Keratinocyte (primary cell): Measurements from ENCODE around the gene PPP1R12A. TPM values are rescaled to one million over a fixed set of nuclear protein-coding genes. Genes with fewer than 3 reads are reported as not detected.

Experiments
- DNase-seq: peaks from one replicate; pipeline ENCODE4 v3.0.0-alpha.2; 2011; ENCODE audit warnings: low read depth, missing footprints, low spot score
- FAIRE-seq: peaks from 2 replicates; lab custom pipeline; 2011; peaks lifted over from hg19 to GRCh38; lab: Jason Lieb, UNC
- H2AFZ ChIP-seq: 2 replicates; pipeline ENCODE4 v1.6.0; 2012; ENCODE audit warnings: low read length, control low read depth, inconsistent platforms; ENCODE audit not compliant: control insufficient read depth
- H3K27ac ChIP-seq: 2 replicates; pipeline ENCODE4 v1.5.1; 2011; ENCODE audit warnings: low read length; ENCODE audit not compliant: control insufficient read depth, insufficient read depth
- H3K27me3 ChIP-seq: 3 replicates; pipeline ENCODE4 v1.6.0; 2011; ENCODE audit warnings: low read length; ENCODE audit not compliant: control insufficient read depth, insufficient read depth; ENCODE audit errors: extremely low read depth
- H3K36me3 ChIP-seq, 2 experiments: 2 replicates in 1 of 2; 3 replicates in 1 of 2; pipeline ENCODE4 v1.5.1; 2011; ENCODE audit warnings: low read length in 2 of 2, mild to moderate bottlenecking in 1 of 2; ENCODE audit not compliant: control insufficient read depth in 2 of 2, insufficient read depth in 2 of 2; ENCODE audit errors: extremely low read depth in 1 of 2
- H3K4me1 ChIP-seq: 3 replicates; pipeline ENCODE4 v1.5.1; 2011; ENCODE audit warnings: low read length; ENCODE audit not compliant: control insufficient read depth, insufficient read depth; ENCODE audit errors: extremely low read depth
- H3K4me2 ChIP-seq: 3 replicates; pipeline ENCODE4 v1.6.0; 2011; ENCODE audit warnings: low read depth, low read length; ENCODE audit not compliant: control insufficient read depth, insufficient read depth; ENCODE audit errors: extremely low read depth
- H3K4me3 ChIP-seq, 3 experiments: fragments of 200-600 bp in 1 of 3; sonication (generic) in 1 of 3; 2 replicates in 2 of 3; 3 replicates in 1 of 3; pipeline ENCODE4 v1.5.1; 2011 to 2016; ENCODE audit warnings: low read length in 3 of 3, mild to moderate bottlenecking in 3 of 3, control low read depth in 2 of 3, inconsistent platforms in 1 of 3, low read depth in 1 of 3, mixed read lengths in 1 of 3, mixed run types in 1 of 3, moderate library complexity in 1 of 3; ENCODE audit not compliant: control insufficient read depth in 2 of 3, insufficient read depth in 2 of 3; ENCODE audit errors: extremely low read depth in 1 of 3
- H3K79me2 ChIP-seq: 2 replicates; pipeline ENCODE4 v1.6.0; 2012; ENCODE audit warnings: low read length; ENCODE audit not compliant: control insufficient read depth, insufficient read depth
- H3K9ac ChIP-seq: 3 replicates; pipeline ENCODE4 v1.6.0; 2011; ENCODE audit warnings: low read length; ENCODE audit not compliant: control insufficient read depth, insufficient read depth; ENCODE audit errors: extremely low read depth
- H3K9me1 ChIP-seq: 3 replicates; pipeline ENCODE4 v1.6.0; 2011; ENCODE audit warnings: low read length; ENCODE audit not compliant: control insufficient read depth, insufficient read depth; ENCODE audit errors: extremely low read depth
- H3K9me3 ChIP-seq: 2 replicates; pipeline ENCODE4 v1.5.1; 2012; ENCODE audit warnings: low read depth, low read length; ENCODE audit not compliant: control insufficient read depth
- H4K20me1 ChIP-seq: 3 replicates; pipeline ENCODE4 v1.6.0; 2011; ENCODE audit warnings: low read length; ENCODE audit not compliant: control insufficient read depth, insufficient read depth; ENCODE audit errors: extremely low read depth
- EZH2 ChIP-seq: IDR thresholded peaks from one replicate; pipeline ENCODE4 v1.6.1; 2012; ENCODE audit warnings: inconsistent platforms, mild to moderate bottlenecking, low read length, moderate library complexity
- dilution Hi-C: fragments of 300-500 bp; cut with MboI; formaldehyde crosslinking; loops from one replicate; pipeline ENCODE4 v1.7.0; 2020; ENCODE audit warnings: low sequenced_read_pairs; ENCODE audit not compliant: extremely low pct_ligation_motif_present
- polyA plus RNA-seq, 5 experiments: library from polyadenylated mRNA; depleted of rRNA in 3 of 5; stranded (reverse) in 3 of 5; stranded (forward) in 1 of 5; unstranded in 1 of 5; fragments of >200 nt; gene quantifications; 1 replicate in 1 of 5; 2 replicates in 3 of 5; 3 replicates in 1 of 5; pipeline versions ENCODE4 v1.2.1 to v1.2.3, GENCODE V29; 2011 to 2012; ENCODE audit warnings: missing spikeins in 2 of 5, low read depth in 1 of 5, low replicate concordance in 1 of 5
- TF ChIP-seq, protein P1 (sequence below), 3 experiments: IDR thresholded peaks in 1 of 3; conservative IDR thresholded peaks in 1 of 3; optimal IDR thresholded peaks in 1 of 3; 2 replicates in 2 of 3; 3 replicates in 1 of 3; pipeline versions ENCODE3 to v1.5.1; 2011; ENCODE audit warnings: low read length in 3 of 3, mild to moderate bottlenecking in 3 of 3, moderate library complexity in 2 of 3, control low read depth in 1 of 3, inconsistent platforms in 1 of 3; ENCODE audit not compliant: insufficient read depth in 2 of 3; ENCODE audit errors: extremely low read depth in 1 of 3

Gene PPP1R12A
- polyA plus RNA-seq, 1 donor (not counting 4 experiments of a cell fraction or from before 2014, with no cell fraction given) = 45.2 TPM

DNA sequence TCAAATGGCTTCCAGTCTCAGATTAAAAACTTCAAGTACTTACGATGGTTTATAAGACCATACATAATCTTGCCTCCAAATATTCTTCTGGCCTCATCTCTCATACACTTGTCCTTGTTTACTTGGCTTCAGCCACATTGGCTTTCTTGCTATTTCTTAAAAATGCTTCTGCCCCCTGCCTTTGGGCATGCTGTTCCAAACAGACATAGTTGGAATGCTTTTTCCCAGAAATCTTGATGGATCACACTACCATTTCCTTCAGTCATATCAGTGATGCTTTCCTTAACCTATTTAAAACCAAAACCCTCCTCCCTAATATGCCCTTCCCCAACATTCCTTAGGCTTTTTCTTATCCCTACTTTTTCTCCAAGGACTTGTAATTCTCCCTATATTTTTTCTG, 169.7 kb downstream of the PPP1R12A start:
- Histone ChIP-seq H3K27me3 (no peaks in the 10 kb centered on the region), H4K20me1 (no peaks in the 10 kb centered on the region), H3K4me3 (no peak overlapping the region), H3K9ac (no peak overlapping the region), H3K9me1 (no peaks in the 10 kb centered on the region), H3K9me3 (no peaks in the 10 kb centered on the region), H3K36me3 (peaks cover 0 to 1% of the 10 kb centered on the region in 2 experiments), H3K4me1 (no peaks in the 10 kb centered on the region), H3K27ac (no peak overlapping the region), H3K79me2 (no peaks in the 10 kb centered on the region), H3K4me2 (no peak overlapping the region), H2AFZ (no peak overlapping the region)
- FAIRE-seq = no peak
- dilution Hi-C loops = no loop called here
- no peak for TF ChIP-seq EZH2
- TF ChIP-seq, protein P1, sequence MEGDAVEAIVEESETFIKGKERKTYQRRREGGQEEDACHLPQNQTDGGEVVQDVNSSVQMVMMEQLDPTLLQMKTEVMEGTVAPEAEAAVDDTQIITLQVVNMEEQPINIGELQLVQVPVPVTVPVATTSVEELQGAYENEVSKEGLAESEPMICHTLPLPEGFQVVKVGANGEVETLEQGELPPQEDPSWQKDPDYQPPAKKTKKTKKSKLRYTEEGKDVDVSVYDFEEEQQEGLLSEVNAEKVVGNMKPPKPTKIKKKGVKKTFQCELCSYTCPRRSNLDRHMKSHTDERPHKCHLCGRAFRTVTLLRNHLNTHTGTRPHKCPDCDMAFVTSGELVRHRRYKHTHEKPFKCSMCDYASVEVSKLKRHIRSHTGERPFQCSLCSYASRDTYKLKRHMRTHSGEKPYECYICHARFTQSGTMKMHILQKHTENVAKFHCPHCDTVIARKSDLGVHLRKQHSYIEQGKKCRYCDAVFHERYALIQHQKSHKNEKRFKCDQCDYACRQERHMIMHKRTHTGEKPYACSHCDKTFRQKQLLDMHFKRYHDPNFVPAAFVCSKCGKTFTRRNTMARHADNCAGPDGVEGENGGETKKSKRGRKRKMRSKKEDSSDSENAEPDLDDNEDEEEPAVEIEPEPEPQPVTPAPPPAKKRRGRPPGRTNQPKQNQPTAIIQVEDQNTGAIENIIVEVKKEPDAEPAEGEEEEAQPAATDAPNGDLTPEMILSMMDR (optimal IDR thresholded peaks at IDR 0.05 in 1 of 3, IDR thresholded peaks at IDR 0.05 in 1 of 3, conservative IDR thresholded peaks at IDR 0.05 in 1 of 3; ENCODE audit: extremely low read depth in 1 of 3, insufficient read depth in 2 of 3, low read length in 3 of 3) = no peak
- no peak for DNase-seq

DNA sequence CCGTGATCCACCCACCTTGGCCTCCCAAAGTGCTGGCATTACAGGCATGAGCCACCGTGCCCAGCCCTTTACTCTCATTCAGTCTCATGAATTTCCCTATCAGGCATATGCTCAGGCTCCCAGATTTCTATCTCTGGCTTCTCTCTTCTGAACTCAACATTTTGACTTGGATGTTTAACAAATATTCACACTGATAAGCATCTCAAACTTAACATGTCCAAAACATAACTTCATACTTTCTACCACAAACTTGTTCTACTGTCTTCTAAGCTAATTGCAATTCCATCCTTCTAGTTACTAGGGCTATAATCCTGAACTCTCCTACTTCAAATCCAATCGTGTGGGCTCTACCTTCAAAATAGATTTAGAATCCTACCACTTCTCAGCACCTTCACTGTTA, 170.3 kb downstream of the PPP1R12A start:
- H3K27me3 ChIP-seq = no peaks in the 10 kb centered on the region
- H4K20me1 ChIP-seq = no peaks in the 10 kb centered on the region
- H3K4me2 ChIP-seq = no peak overlapping the region
- DNase-seq (no peak), FAIRE-seq (no peak)
- H3K36me3 ChIP-seq = peaks cover 0 to 1% of the 10 kb centered on the region in 2 experiments
- dilution Hi-C loops = no loop called here
- no peak overlapping the region for H2AFZ ChIP-seq
- H3K4me1 ChIP-seq = no peaks in the 10 kb centered on the region
- H3K4me3 ChIP-seq = no peak overlapping the region
- H3K27ac ChIP-seq = no peak overlapping the region
- H3K9me3 ChIP-seq = no peaks in the 10 kb centered on the region
- TF ChIP-seq, protein P1 (optimal IDR thresholded peaks at IDR 0.05 in 1 of 3, IDR thresholded peaks at IDR 0.05 in 1 of 3, conservative IDR thresholded peaks at IDR 0.05 in 1 of 3; ENCODE audit: extremely low read depth in 1 of 3, insufficient read depth in 2 of 3, low read length in 3 of 3) = no peak
- TF ChIP-seq EZH2 = no peak
- H3K79me2 ChIP-seq = no peaks in the 10 kb centered on the region
- H3K9me1 ChIP-seq = no peaks in the 10 kb centered on the region
- no peak overlapping the region for H3K9ac ChIP-seq
